IMR-90 (cell line): ENCODE measurements around the gene IL18BP.

Experiments
- BHLHE40 ChIP-seq: fragments of 150-350 bp; IDR thresholded peaks from 2 replicates; pipeline ENCODE4 v1.6.1; 2016; ENCODE audit warnings: mild to moderate bottlenecking, low read depth, low read length
- CEBPB ChIP-seq: IDR thresholded peaks from 2 replicates; pipeline ENCODE4 v1.6.1; 2012; ENCODE audit warnings: low read depth, low read length, improper control_type of control experiment
- CHD1 ChIP-seq: IDR thresholded peaks from 2 replicates; pipeline ENCODE4 v1.6.1; 2012; ENCODE audit warnings: low read depth, low read length, improper control_type of control experiment
- CTCF ChIP-seq: conservative IDR thresholded peaks from 2 replicates; pipeline ENCODE4 v1.5.1; 2012; ENCODE audit warnings: mild to moderate bottlenecking, low read depth, low read length, improper control_type of control experiment
- FOS ChIP-seq: fragments of 150-350 bp; IDR thresholded peaks from 2 replicates; pipeline ENCODE4 v1.6.1; 2016; ENCODE audit warnings: low read depth, low read length
- MXI1 ChIP-seq: IDR thresholded peaks from 2 replicates; pipeline ENCODE4 v1.6.1; 2012; ENCODE audit warnings: low read depth, mild to moderate bottlenecking, low read length, moderate library complexity, borderline replicate concordance
- NFE2L2 ChIP-seq: fragments of 150-350 bp; IDR thresholded peaks from 2 replicates; pipeline ENCODE4 v1.6.1; 2016; ENCODE audit warnings: low read depth, mild to moderate bottlenecking, low read length
- POLR2A ChIP-seq: IDR thresholded peaks from 2 replicates; pipeline ENCODE4 v1.6.1; 2012; ENCODE audit warnings: mild to moderate bottlenecking, low read depth, low read length
- RAD21 ChIP-seq: IDR thresholded peaks from 2 replicates; pipeline ENCODE4 v1.6.1; 2012; ENCODE audit warnings: low read length, improper control_type of control experiment
- RFX5 ChIP-seq: IDR thresholded peaks from 2 replicates; pipeline ENCODE4 v1.8.0; 2012; ENCODE audit warnings: low read depth, mild to moderate bottlenecking, low read length, moderate library complexity
- SMC3 ChIP-seq: fragments of 150-350 bp; IDR thresholded peaks from 2 replicates; pipeline ENCODE4 v1.6.1; 2016; ENCODE audit warnings: low read depth, mild to moderate bottlenecking, antibody characterized with exemption, low read length, moderate library complexity
- USF2 ChIP-seq: fragments of 150-350 bp; IDR thresholded peaks from 2 replicates; pipeline ENCODE4 v1.6.1; 2017; ENCODE audit warnings: mild to moderate bottlenecking, antibody characterized with exemption, low read length, low read depth

GRCh38 chr11:71994786-71995185, 3.9 kb upstream of the IL18BP start:
- no peak for TF ChIP-seq CTCF
- no peak for TF ChIP-seq FOS
- TF ChIP-seq SMC3: no peak
- no peak for TF ChIP-seq POLR2A
- no peak for TF ChIP-seq USF2
- no peak for TF ChIP-seq CHD1
- TF ChIP-seq MXI1: no peak
- no peak for TF ChIP-seq NFE2L2
- TF ChIP-seq CEBPB: no peak
- no peak for TF ChIP-seq BHLHE40
- TF ChIP-seq RAD21: no peak
- TF ChIP-seq RFX5: no peak
